ENCODE measurements around the gene ZMIZ1. TPM values are rescaled to one million over a fixed set of nuclear protein-coding genes. Genes with fewer than 3 reads are reported as not detected.

The ZMIZ1 gene
- total RNA-seq, 1 experiment from 2014 or later, result 28.4 TPM

- intact Hi-C loops (cut with micrococcal nuclease), result no loop called here
- Histone ChIP-seq H3K4me1 (ENCODE audit: control insufficient read depth in 1 of 2, insufficient read depth in 2 of 2, low read length in 2 of 2) (no peaks in the 10 kb centered on the region), H3K27me3 (ENCODE audit: insufficient read depth, low read length) (no peaks in the 10 kb centered on the region), H3K9me2 (ENCODE audit: insufficient read depth) (no peaks in the 10 kb centered on the region), H4K20me1 (ENCODE audit: insufficient read depth) (no peaks in the 10 kb centered on the region), H3K4me2 (ENCODE audit: low read length) (no peak overlapping the region), H3K4me3 (replicated peaks in 1 of 2; ENCODE audit: low read depth in 1 of 2, low read length in 2 of 2) (no peak overlapping the region), H3K9me3 (ENCODE audit: control insufficient read depth in 1 of 2, insufficient read depth in 1 of 2, low read depth in 1 of 2, low read length in 2 of 2) (no peaks in the 10 kb centered on the region), H3K79me2 (ENCODE audit: insufficient read depth, low read length) (no peaks in the 10 kb centered on the region), H3K27ac (ENCODE audit: low read depth, low read length) (no peak overlapping the region), H3K36me3 (ENCODE audit: control insufficient read depth in 1 of 2, insufficient read depth in 2 of 2, low read length in 2 of 2) (peaks cover 0 to 3% of the 10 kb centered on the region in 2 experiments; a peak in 1 of 4 replicates), H2AFZ (ENCODE audit: low read depth, low read length, poor library complexity, severe bottlenecking) (no peak overlapping the region), H3K9ac (ENCODE audit: low read length) (no peak overlapping the region)
- DNase-seq (ENCODE audit: low read depth, low spot score) (no peak), ATAC-seq (no peak)
- no peak for TF ChIP-seq YY1 (IDR thresholded peaks at IDR 0.05; ENCODE audit: extremely low read depth, insufficient replicate concordance, low read depth, low read length)
- TF ChIP-seq, protein P1, sequence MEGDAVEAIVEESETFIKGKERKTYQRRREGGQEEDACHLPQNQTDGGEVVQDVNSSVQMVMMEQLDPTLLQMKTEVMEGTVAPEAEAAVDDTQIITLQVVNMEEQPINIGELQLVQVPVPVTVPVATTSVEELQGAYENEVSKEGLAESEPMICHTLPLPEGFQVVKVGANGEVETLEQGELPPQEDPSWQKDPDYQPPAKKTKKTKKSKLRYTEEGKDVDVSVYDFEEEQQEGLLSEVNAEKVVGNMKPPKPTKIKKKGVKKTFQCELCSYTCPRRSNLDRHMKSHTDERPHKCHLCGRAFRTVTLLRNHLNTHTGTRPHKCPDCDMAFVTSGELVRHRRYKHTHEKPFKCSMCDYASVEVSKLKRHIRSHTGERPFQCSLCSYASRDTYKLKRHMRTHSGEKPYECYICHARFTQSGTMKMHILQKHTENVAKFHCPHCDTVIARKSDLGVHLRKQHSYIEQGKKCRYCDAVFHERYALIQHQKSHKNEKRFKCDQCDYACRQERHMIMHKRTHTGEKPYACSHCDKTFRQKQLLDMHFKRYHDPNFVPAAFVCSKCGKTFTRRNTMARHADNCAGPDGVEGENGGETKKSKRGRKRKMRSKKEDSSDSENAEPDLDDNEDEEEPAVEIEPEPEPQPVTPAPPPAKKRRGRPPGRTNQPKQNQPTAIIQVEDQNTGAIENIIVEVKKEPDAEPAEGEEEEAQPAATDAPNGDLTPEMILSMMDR (IDR thresholded peaks at IDR 0.05 in 2 of 3, conservative IDR thresholded peaks at IDR 0.05 in 1 of 3; ENCODE audit: borderline replicate concordance in 1 of 3, insufficient read depth in 1 of 3, low read depth in 2 of 3, low read length in 2 of 3), result no peak
- TF ChIP-seq CEBPB (IDR thresholded peaks at IDR 0.05; ENCODE audit: low read depth), result no peak
- TF ChIP-seq, protein P2, sequence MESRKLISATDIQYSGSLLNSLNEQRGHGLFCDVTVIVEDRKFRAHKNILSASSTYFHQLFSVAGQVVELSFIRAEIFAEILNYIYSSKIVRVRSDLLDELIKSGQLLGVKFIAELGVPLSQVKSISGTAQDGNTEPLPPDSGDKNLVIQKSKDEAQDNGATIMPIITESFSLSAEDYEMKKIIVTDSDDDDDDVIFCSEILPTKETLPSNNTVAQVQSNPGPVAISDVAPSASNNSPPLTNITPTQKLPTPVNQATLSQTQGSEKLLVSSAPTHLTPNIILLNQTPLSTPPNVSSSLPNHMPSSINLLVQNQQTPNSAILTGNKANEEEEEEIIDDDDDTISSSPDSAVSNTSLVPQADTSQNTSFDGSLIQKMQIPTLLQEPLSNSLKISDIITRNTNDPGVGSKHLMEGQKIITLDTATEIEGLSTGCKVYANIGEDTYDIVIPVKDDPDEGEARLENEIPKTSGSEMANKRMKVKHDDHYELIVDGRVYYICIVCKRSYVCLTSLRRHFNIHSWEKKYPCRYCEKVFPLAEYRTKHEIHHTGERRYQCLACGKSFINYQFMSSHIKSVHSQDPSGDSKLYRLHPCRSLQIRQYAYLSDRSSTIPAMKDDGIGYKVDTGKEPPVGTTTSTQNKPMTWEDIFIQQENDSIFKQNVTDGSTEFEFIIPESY (IDR thresholded peaks at IDR 0.05; ENCODE audit: extremely low read depth, insufficient replicate concordance, low read length), result no peak
- TF ChIP-seq FOSL1 (IDR thresholded peaks at IDR 0.05; ENCODE audit: low read depth), result no peak
- TF ChIP-seq RAD21 (IDR thresholded peaks at IDR 0.05; ENCODE audit: low read depth), result no peak
- TF ChIP-seq SIN3A (IDR thresholded peaks at IDR 0.05; ENCODE audit: low read depth), result no peak
- TF ChIP-seq SP1 (IDR thresholded peaks at IDR 0.05; ENCODE audit: low read depth), result no peak
- TF ChIP-seq ZFX (IDR thresholded peaks at IDR 0.05), result no peak
- TF ChIP-seq POLR2A (IDR thresholded peaks at IDR 0.05; ENCODE audit: borderline replicate concordance, extremely low read depth, insufficient read depth, insufficient read length), result no peak
- no peak for TF ChIP-seq ZNF274 (IDR thresholded peaks at IDR 0.05; ENCODE audit: low read depth, low read length)
- TF ChIP-seq EZH2phosphoT487 (IDR thresholded peaks at IDR 0.05; ENCODE audit: borderline replicate concordance), result no peak
- TF ChIP-seq SRF (IDR thresholded peaks at IDR 0.05; ENCODE audit: low read depth), result no peak
- TF ChIP-seq ELF1 (IDR thresholded peaks at IDR 0.05; ENCODE audit: borderline replicate concordance, low read depth), result no peak
- TF ChIP-seq CBX3 (IDR thresholded peaks at IDR 0.05; ENCODE audit: low read depth), result no peak
- TF ChIP-seq MAX (IDR thresholded peaks at IDR 0.05), result no peak
- TF ChIP-seq EZH2 (IDR thresholded peaks at IDR 0.05), result no peak
- TF ChIP-seq EGR1 (IDR thresholded peaks at IDR 0.05; ENCODE audit: low read depth), result no peak
- RAD21 ChIA-PET (ENCODE audit: low non-redundant PET in 1 of 2, low total read pairs in 2 of 2, uncharacterized antibody in 2 of 2, unreplicated experiment in 2 of 2), result no interaction called here
- BruUV-seq (replicated peaks), result no TSS peak
- POLR2A ChIA-PET, result no interaction called here
- CTCF ChIA-PET, result no interaction called here
Observed at GRCh38 chr10:79308016-79308415, 239.2 kb downstream of the ZMIZ1 start.
